Immature natural killer cell (primary cell): ENCODE results near the gene ACSF3. TPM values are rescaled to one million over a fixed set of nuclear protein-coding genes. Genes with fewer than 3 reads are reported as not detected.

Experiments used
- DNase-seq, 3 donors: peaks; one replicate each; pipeline ENCODE4 v3.0.0; 2022; ENCODE audit warnings: mixed read lengths in 1 of 3
- H3K27ac Mint-ChIP-seq, 6 donors: one replicate each; pipeline ENCODE4 v1.8.0; 2020; ENCODE audit warnings: mixed read lengths in 6 of 6, mild to moderate bottlenecking in 5 of 6, inconsistent platforms in 4 of 6, moderate library complexity in 3 of 6
- H3K27me3 Mint-ChIP-seq, 3 donors: one replicate each; pipeline ENCODE4 v1.8.0; 2020 to 2021; ENCODE audit warnings: low read depth in 3 of 3, mild to moderate bottlenecking in 3 of 3, mixed read lengths in 3 of 3, moderate library complexity in 3 of 3, inconsistent platforms in 1 of 3
- H3K36me3 Mint-ChIP-seq, 3 donors: one replicate each; pipeline ENCODE4 v1.8.0; 2020; ENCODE audit warnings: mixed read lengths in 3 of 3, inconsistent platforms in 2 of 3, mild to moderate bottlenecking in 2 of 3
- H3K4me1 Mint-ChIP-seq, 2 donors: one replicate each; pipeline ENCODE4 v1.8.0; 2020; ENCODE audit warnings: inconsistent platforms in 2 of 2, mild to moderate bottlenecking in 2 of 2, mixed read lengths in 2 of 2, moderate library complexity in 1 of 2
- H3K4me3 Mint-ChIP-seq, 5 donors: one replicate each; pipeline ENCODE4 v1.8.0; 2020; ENCODE audit warnings: mild to moderate bottlenecking in 5 of 5, mixed read lengths in 5 of 5, inconsistent platforms in 3 of 5, moderate library complexity in 3 of 5
- H3K9me3 Mint-ChIP-seq, 6 donors: one replicate each; pipeline ENCODE4 v1.8.0; 2020; ENCODE audit warnings: mild to moderate bottlenecking in 6 of 6, mixed read lengths in 6 of 6, inconsistent platforms in 4 of 6, moderate library complexity in 3 of 6
- polyA plus RNA-seq, 3 donors: library from polyadenylated mRNA; unstranded; fragments of 300-500 nt; fragmentation: Illumina TruSeq; gene quantifications; one replicate each; pipeline ENCODE4 v1.2.3, GENCODE V29; 2021

Gene ACSF3
- polyA plus RNA-seq, 3 donors from 2014 or later, result 22.7 to 27.7 (median 24.1) TPM

GRCh38 chr16:89132194-89133005 is 38.7 kb downstream of the ACSF3 start:
- H3K27ac Mint-ChIP-seq, result no peak overlapping the region
- peaks cover 15 to 36% (median 17%) of the 10 kb centered on the region in 3 donors for H3K36me3 Mint-ChIP-seq
- no peak for DNase-seq
- no peak overlapping the region for H3K4me3 Mint-ChIP-seq
- H3K27me3 Mint-ChIP-seq, result peaks cover 0 to 5% (median 0%) of the 10 kb centered on the region in 3 donors
- no peaks in the 10 kb centered on the region for H3K9me3 Mint-ChIP-seq
- H3K4me1 Mint-ChIP-seq, result peaks cover 15 to 42% of the 10 kb centered on the region in 2 donors

GRCh38 chr16:89133457-89134127 is 39.9 kb downstream of the ACSF3 start:
- peaks cover 15 to 39% of the 10 kb centered on the region in 2 donors for H3K4me1 Mint-ChIP-seq
- DNase-seq, result peak; percentile 34 to 65 (median 63)
- no peaks in the 10 kb centered on the region for H3K9me3 Mint-ChIP-seq

GRCh38 chr16:89134269-89134668 is 40.6 kb downstream of the ACSF3 start:
- H3K27me3 Mint-ChIP-seq, result peaks cover 0 to 5% (median 0%) of the 10 kb centered on the region in 3 donors
- peak overlapping the region in 4 of 6 donors; percentile 16 to 74 (median 31) for H3K27ac Mint-ChIP-seq
- peaks cover 15 to 32% of the 10 kb centered on the region in 2 donors for H3K4me1 Mint-ChIP-seq
- H3K4me3 Mint-ChIP-seq, result peak overlapping the region in 1 of 5 donors; percentile 20
- no peaks in the 10 kb centered on the region for H3K9me3 Mint-ChIP-seq
- H3K36me3 Mint-ChIP-seq, result peaks cover 11 to 29% (median 12%) of the 10 kb centered on the region in 3 donors
- no peak for DNase-seq

More at GRCh38 chr16:89133457-89134127, 39.9 kb downstream of the ACSF3 start:
- H3K27ac Mint-ChIP-seq, result peak overlapping the region in 5 of 6 donors; percentile 36 to 80 (median 76)
- H3K27me3 Mint-ChIP-seq, result peaks cover 0 to 5% (median 0%) of the 10 kb centered on the region in 3 donors
- peaks cover 15 to 36% (median 17%) of the 10 kb centered on the region in 3 donors for H3K36me3 Mint-ChIP-seq
- H3K4me3 Mint-ChIP-seq, result peak overlapping the region in 4 of 5 donors; percentile 2 to 42 (median 19)

- Mint-ChIP-seq H3K9me3 (no peaks in the 10 kb centered on the region), H3K27me3 (peaks cover 0 to 5% (median 0%) of the 10 kb centered on the region in 3 donors), H3K4me1 (peaks cover 15 to 26% of the 10 kb centered on the region in 2 donors), H3K36me3 (peaks cover 6 to 24% (median 8%) of the 10 kb centered on the region in 3 donors), H3K4me3 (no peak overlapping the region), H3K27ac (no peak overlapping the region)
- no peak for DNase-seq
These were observed 41.5 kb downstream of the ACSF3 start for GRCh38 chr16:89135166-89135565.

GRCh38 chr16:89135971-89136765 is 42.5 kb downstream of the ACSF3 start:
- Mint-ChIP-seq H3K27me3 (peaks cover 0 to 5% (median 0%) of the 10 kb centered on the region in 3 donors), H3K4me3 (no peak overlapping the region), H3K4me1 (peaks cover 15 to 26% of the 10 kb centered on the region in 2 donors), H3K36me3 (peaks cover 6 to 20% (median 8%) of the 10 kb centered on the region in 3 donors), H3K27ac (no peak overlapping the region), H3K9me3 (no peaks in the 10 kb centered on the region)
- DNase-seq, result no peak

GRCh38 chr16:89136931-89137330 is 43.3 kb downstream of the ACSF3 start:
- Mint-ChIP-seq H3K36me3 (peaks cover 6 to 15% (median 8%) of the 10 kb centered on the region in 3 donors), H3K27ac (no peak overlapping the region), H3K4me3 (no peak overlapping the region), H3K4me1 (peaks cover 15 to 26% of the 10 kb centered on the region in 2 donors), H3K27me3 (peaks cover 0 to 5% (median 0%) of the 10 kb centered on the region in 3 donors), H3K9me3 (no peaks in the 10 kb centered on the region)
- DNase-seq, result no peak

GRCh38 chr16:89137666-89138512 is 44.2 kb downstream of the ACSF3 start:
- DNase-seq, result no peak
- H3K9me3 Mint-ChIP-seq, result no peaks in the 10 kb centered on the region
- peaks cover 0 to 5% (median 0%) of the 10 kb centered on the region in 3 donors for H3K27me3 Mint-ChIP-seq
- peaks cover 6 to 15% (median 8%) of the 10 kb centered on the region in 3 donors for H3K36me3 Mint-ChIP-seq
- H3K27ac Mint-ChIP-seq, result no peak overlapping the region
- H3K4me1 Mint-ChIP-seq, result peaks cover 15 to 26% of the 10 kb centered on the region in 2 donors
- H3K4me3 Mint-ChIP-seq, result no peak overlapping the region

- Mint-ChIP-seq H3K4me3 (no peak overlapping the region), H3K4me1 (peaks cover 14 to 26% of the 10 kb centered on the region in 2 donors), H3K27ac (no peak overlapping the region), H3K9me3 (no peaks in the 10 kb centered on the region), H3K36me3 (peaks cover 6 to 15% (median 8%) of the 10 kb centered on the region in 3 donors), H3K27me3 (peaks cover 0 to 5% (median 0%) of the 10 kb centered on the region in 3 donors)
- no peak for DNase-seq
These were observed 44.8 kb downstream of the ACSF3 start for GRCh38 chr16:89138513-89138795.

- H3K4me1 Mint-ChIP-seq, result peaks cover 9 to 22% of the 10 kb centered on the region in 2 donors
- peaks cover 4 to 12% (median 8%) of the 10 kb centered on the region in 3 donors for H3K36me3 Mint-ChIP-seq
- no peaks in the 10 kb centered on the region for H3K9me3 Mint-ChIP-seq
- no peak overlapping the region for H3K4me3 Mint-ChIP-seq
- peaks cover 0 to 3% (median 0%) of the 10 kb centered on the region in 3 donors for H3K27me3 Mint-ChIP-seq
- H3K27ac Mint-ChIP-seq, result no peak overlapping the region
- no peak for DNase-seq
These were observed 45.3 kb downstream of the ACSF3 start for GRCh38 chr16:89138843-89139520.

GRCh38 chr16:89139907-89140361 is 46.3 kb downstream of the ACSF3 start:
- Mint-ChIP-seq H3K27ac (no peak overlapping the region), H3K36me3 (peaks cover 0 to 5% (median 4%) of the 10 kb centered on the region in 3 donors), H3K4me1 (peaks cover 3 to 13% of the 10 kb centered on the region in 2 donors), H3K4me3 (no peak overlapping the region), H3K27me3 (peaks cover 0 to 1% (median 0%) of the 10 kb centered on the region in 3 donors), H3K9me3 (no peaks in the 10 kb centered on the region)
- DNase-seq, result no peak

GRCh38 chr16:89140401-89140800 is 46.7 kb downstream of the ACSF3 start:
- Mint-ChIP-seq H3K4me3 (no peak overlapping the region), H3K4me1 (peaks cover 3 to 9% of the 10 kb centered on the region in 2 donors), H3K27ac (no peak overlapping the region), H3K9me3 (no peaks in the 10 kb centered on the region), H3K36me3 (peaks cover 0 to 5% (median 3%) of the 10 kb centered on the region in 3 donors), H3K27me3 (peaks cover 0 to 1% (median 0%) of the 10 kb centered on the region in 3 donors)
- DNase-seq, result no peak
